Activated naive CD4-positive, alpha-beta T cell treated with anti-CD3 and anti-CD28 coated beads for 36 hours (primary cell): Measurements from ENCODE around the gene LBR. TPM values are rescaled to one million over a fixed set of nuclear protein-coding genes. Genes with fewer than 3 reads are reported as not detected.
"Not testable (repeated sequence)": the region's sequence is repeated elsewhere in the genome, so short reads cannot be mapped to it uniquely, and the experiment has no call there.

ENCODE experiments used
- CTCF ChIA-PET: fragments of 350-600 bp; sonication (Branson Sonifier 250); formaldehyde crosslinking; loops from one replicate; lab custom pipeline; 2021; ENCODE audit warnings: antibody characterized with exemption; lab: Charles Lee
- DNase-seq: peaks from one replicate; pipeline ENCODE4 v3.0.0-alpha.2; 2020
- H3K27ac Mint-ChIP-seq: one replicate; pipeline ENCODE4 v1.8.0; 2021; ENCODE audit warnings: mild to moderate bottlenecking, mixed read lengths
- H3K27me3 Mint-ChIP-seq: one replicate; pipeline ENCODE4 v1.8.0; 2021; ENCODE audit warnings: low read depth, mixed read lengths
- H3K36me3 Mint-ChIP-seq: one replicate; pipeline ENCODE4 v1.8.0; 2021; ENCODE audit warnings: low read depth, mixed read lengths
- H3K4me1 Mint-ChIP-seq: one replicate; pipeline ENCODE4 v1.8.0; 2021; ENCODE audit warnings: low read depth, mixed read lengths
- H3K4me3 Mint-ChIP-seq: one replicate; pipeline ENCODE4 v1.8.0; 2021; ENCODE audit warnings: mild to moderate bottlenecking, moderate library complexity, mixed read lengths
- H3K9me3 Mint-ChIP-seq: one replicate; pipeline ENCODE4 v1.8.0; 2021; ENCODE audit warnings: mixed read lengths
- intact Hi-C: fragments of 100-400 bp; cut with micrococcal nuclease; formaldehyde crosslinking; loops from one replicate; pipeline ENCODE4 v1.15.1; 2023
- total RNA-seq, 2 experiments: library from RNA; stranded (reverse); gene quantifications; one replicate each; pipeline ENCODE4 v1.2.3, GENCODE V29; 2021

The LBR gene
- total RNA-seq, 2 experiments from 2014 or later: 132 to 138 TPM

DNA sequence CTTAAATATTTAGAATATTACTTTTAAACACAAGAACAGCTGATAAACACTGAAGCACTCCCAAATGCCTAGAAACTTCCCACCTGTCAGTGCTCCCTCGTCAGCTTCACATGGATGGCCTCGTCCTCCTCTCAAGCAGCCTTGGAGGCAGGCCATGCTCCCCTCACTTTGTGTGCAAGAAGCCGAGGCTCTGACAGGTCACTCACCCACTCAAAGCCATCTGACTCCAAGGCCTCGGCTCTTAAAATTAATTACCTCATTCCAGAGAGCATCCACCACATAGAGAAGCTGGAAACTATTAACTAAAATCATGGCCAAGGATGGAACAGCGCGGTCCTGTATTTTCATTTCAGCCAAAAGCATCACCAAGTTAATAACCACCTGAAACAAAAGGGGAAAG is 17.8 kb downstream of the LBR start:
- no peak for DNase-seq
- CTCF ChIA-PET: interaction anchor here (1.9 kb wide), 1 partner anchor 14 kb away, joined by 4 read pairs; no protein-coding TSS in a partner anchor
- H3K27me3 Mint-ChIP-seq: no peaks in the 10 kb centered on the region
- peaks cover 49% of the 10 kb centered on the region for H3K36me3 Mint-ChIP-seq
- no peak overlapping the region for H3K27ac Mint-ChIP-seq
- H3K4me3 Mint-ChIP-seq: no peak overlapping the region
- H3K4me1 Mint-ChIP-seq: no peaks in the 10 kb centered on the region
- no peaks in the 10 kb centered on the region for H3K9me3 Mint-ChIP-seq
- intact Hi-C loops: no loop called here

DNA sequence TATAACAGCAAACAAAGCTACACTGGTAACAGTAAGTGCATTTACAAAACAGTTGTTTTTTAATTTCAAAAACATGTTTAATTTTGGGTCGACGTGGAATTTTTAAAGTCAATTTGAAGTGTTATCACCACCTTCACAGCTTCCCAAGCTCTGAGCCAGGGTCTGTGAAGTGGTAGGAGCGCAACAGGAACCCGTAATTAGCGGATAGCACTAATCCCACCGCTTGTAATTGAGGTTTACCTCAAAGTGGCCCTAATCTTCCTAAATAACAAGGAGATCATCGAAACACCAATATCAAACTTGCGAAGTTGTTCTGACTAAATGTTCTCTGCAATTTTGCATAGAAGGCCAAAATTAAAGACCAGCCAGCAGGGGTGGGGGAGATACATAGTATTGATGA is 18.8 kb downstream of the LBR start:
- H3K27me3 Mint-ChIP-seq: no peaks in the 10 kb centered on the region
- no peaks in the 10 kb centered on the region for H3K4me1 Mint-ChIP-seq
- intact Hi-C loops: no loop called here
- DNase-seq: no peak
- no peaks in the 10 kb centered on the region for H3K9me3 Mint-ChIP-seq
- peaks cover 47% of the 10 kb centered on the region for H3K36me3 Mint-ChIP-seq
- H3K27ac Mint-ChIP-seq: no peak overlapping the region
- CTCF ChIA-PET: interaction anchor here (0.6 to 1.9 kb wide), 2 partner anchors 13 to 36 kb away, joined by 4 read pairs; no protein-coding TSS in a partner anchor
- no peak overlapping the region for H3K4me3 Mint-ChIP-seq

DNA sequence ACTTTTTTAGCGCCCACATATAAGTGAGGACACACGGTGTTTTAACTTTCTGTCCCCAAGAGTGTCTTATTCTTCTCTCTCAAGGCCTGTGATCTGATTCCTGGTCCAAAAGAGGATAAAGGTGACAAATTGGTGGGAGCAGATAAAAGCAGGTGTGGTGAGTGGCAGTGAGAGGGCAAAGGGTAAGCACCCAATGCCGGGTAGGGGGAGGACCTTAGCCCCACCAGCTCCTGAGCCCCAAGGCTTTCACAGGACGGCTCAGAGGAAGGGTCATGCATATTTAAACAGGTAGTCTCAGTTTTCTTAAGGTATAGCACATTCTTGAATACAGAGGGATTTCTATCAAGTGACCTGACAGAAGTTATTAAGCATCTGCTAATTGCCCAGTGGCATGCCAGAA is 19.6 kb downstream of the LBR start:
- H3K36me3 Mint-ChIP-seq: peaks cover 44% of the 10 kb centered on the region
- no peak for DNase-seq
- CTCF ChIA-PET: interaction anchor here (1.4 to 1.9 kb wide), 2 partner anchors 10 to 12 kb away, joined by 3 to 4 read pairs; no protein-coding TSS in a partner anchor
- H3K27me3 Mint-ChIP-seq: no peaks in the 10 kb centered on the region
- H3K9me3 Mint-ChIP-seq: no peaks in the 10 kb centered on the region
- no peaks in the 10 kb centered on the region for H3K4me1 Mint-ChIP-seq
- intact Hi-C loops: no loop called here
- no peak overlapping the region for H3K27ac Mint-ChIP-seq
- H3K4me3 Mint-ChIP-seq: no peak overlapping the region

DNA sequence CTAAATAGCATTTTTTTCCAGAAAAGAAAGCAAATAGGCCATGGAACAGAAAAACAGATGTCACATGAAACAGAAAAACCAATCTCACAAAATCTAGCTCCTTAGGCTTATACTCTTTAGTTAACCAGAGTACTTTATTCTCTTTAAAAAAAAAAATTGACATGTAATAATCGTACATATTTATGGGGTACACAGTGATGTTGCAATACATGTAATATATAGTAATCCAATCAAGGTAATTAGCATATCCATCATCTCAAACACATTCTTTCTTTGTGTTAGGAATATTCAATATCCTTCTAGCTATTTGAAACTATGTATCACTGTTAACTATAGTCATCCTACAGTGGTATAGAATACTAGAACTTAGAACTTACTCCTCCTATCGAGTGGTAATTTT is 20.1 kb downstream of the LBR start:
- intact Hi-C loops: no loop called here
- CTCF ChIA-PET: interaction anchor here (0.9 to 1.4 kb wide), 2 partner anchors 11 to 34 kb away, joined by 3 read pairs; no protein-coding TSS in a partner anchor
- H3K27ac Mint-ChIP-seq: no peak overlapping the region

DNA sequence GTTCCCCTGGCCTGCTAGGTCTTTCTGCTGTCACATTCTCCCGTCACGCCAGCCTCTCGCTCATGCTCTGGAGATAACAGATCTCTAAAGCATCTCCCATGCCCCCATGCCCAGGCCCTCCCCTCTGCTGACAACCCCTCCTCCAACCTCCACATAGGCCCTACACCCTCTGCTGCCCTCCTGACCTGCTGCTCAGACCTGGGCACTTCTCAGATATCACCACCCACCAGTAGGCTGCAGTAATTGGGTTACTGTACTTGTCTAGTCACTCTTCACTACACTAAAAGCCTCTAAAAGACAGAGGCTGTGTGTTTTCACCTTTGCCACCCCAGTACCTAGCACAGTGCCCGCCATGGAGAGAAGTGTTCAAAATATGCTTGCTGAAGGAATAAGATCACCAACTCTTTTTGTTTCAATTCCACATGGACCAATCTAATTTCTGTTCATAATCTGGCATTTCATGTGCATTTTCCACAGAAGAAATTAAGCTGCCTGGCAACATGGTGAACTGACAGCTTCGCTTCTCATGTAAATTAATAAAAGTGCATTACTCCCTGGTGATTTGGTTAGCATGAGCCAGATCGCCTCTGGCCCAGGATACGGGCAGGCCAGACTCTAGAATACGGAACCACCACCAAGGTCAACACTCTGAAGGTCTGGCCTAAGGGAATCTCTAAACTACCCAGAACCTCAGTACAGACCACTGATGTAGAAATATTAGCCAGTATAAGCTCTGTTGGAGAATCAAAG is 20.7 kb downstream of the LBR start:
- Mint-ChIP-seq H3K27me3 (no peaks in the 10 kb centered on the region), H3K27ac (no peak overlapping the region), H3K36me3 (peaks cover 39% of the 10 kb centered on the region), H3K4me1 (no peaks in the 10 kb centered on the region), H3K9me3 (no peaks in the 10 kb centered on the region), H3K4me3 (no peak overlapping the region)
- CTCF ChIA-PET: interaction anchor here (0.9 to 1.4 kb wide), 3 partner anchors 11 to 74 kb away, joined by 3 read pairs; no protein-coding TSS in a partner anchor
- intact Hi-C loops: no loop called here
- DNase-seq: no peak

More for the DNA sequence above, 20.1 kb downstream of the LBR start:
- no peaks in the 10 kb centered on the region for H3K9me3 Mint-ChIP-seq
- no peaks in the 10 kb centered on the region for H3K27me3 Mint-ChIP-seq
- no peak overlapping the region for H3K4me3 Mint-ChIP-seq
- peaks cover 45% of the 10 kb centered on the region for H3K36me3 Mint-ChIP-seq
- DNase-seq: no peak
- H3K4me1 Mint-ChIP-seq: no peaks in the 10 kb centered on the region

DNA sequence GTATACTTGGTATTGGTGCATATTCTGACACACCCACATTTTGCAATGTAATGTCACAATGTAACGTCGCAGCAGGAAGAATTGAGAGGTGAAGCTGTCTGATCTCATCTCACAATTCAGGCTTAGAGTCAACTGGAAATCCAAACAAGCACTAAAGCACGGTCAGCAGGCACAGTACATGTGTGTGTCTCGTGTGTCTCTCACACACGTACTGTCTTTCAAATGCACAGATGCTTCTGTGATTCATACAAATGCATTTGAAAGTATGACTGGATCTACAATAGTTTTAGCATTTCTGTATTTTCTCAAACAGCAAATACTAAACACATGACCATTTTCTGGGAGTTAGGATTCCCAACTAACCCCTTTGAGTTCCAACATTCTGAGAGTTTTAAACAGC is 26.9 kb downstream of the LBR start:
- no peak overlapping the region for H3K27ac Mint-ChIP-seq
- intact Hi-C loops: no loop called here
- peaks cover 33% of the 10 kb centered on the region for H3K36me3 Mint-ChIP-seq
- H3K4me3 Mint-ChIP-seq: no peak overlapping the region
- H3K4me1 Mint-ChIP-seq: peaks cover 7% of the 10 kb centered on the region
- DNase-seq: no peak
- H3K9me3 Mint-ChIP-seq: no peaks in the 10 kb centered on the region
- CTCF ChIA-PET: no interaction called here
- H3K27me3 Mint-ChIP-seq: no peaks in the 10 kb centered on the region

DNA sequence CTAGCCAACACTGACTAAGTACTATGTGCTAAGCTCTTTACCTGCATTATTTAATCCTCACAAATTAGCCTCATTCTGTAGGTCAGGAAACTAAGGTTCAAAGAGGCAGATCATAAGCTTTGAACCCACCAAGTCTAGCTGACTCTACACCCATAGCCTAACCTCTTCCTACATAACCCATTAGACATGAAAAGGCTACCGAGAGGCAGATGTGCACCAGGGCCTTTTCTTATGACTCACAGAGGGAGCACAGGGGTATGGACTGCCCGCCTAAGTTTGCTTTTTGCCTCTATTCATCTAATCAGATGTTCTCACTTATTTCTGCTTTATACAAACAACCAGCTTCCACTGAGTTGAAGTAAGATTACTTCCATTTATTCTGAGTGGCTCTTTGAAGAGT is 31.5 kb downstream of the LBR start:
- H3K27me3 Mint-ChIP-seq: no peaks in the 10 kb centered on the region
- no peak for DNase-seq
- H3K4me3 Mint-ChIP-seq: no peak overlapping the region
- intact Hi-C loops: no loop called here
- CTCF ChIA-PET: interaction anchor here (0.9 kb wide), 1 partner anchor 13 kb away, joined by 4 read pairs; no protein-coding TSS in a partner anchor
- no peaks in the 10 kb centered on the region for H3K9me3 Mint-ChIP-seq
- H3K4me1 Mint-ChIP-seq: peaks cover 7% of the 10 kb centered on the region
- H3K36me3 Mint-ChIP-seq: peaks cover 23% of the 10 kb centered on the region
- H3K27ac Mint-ChIP-seq: no peak overlapping the region

DNA sequence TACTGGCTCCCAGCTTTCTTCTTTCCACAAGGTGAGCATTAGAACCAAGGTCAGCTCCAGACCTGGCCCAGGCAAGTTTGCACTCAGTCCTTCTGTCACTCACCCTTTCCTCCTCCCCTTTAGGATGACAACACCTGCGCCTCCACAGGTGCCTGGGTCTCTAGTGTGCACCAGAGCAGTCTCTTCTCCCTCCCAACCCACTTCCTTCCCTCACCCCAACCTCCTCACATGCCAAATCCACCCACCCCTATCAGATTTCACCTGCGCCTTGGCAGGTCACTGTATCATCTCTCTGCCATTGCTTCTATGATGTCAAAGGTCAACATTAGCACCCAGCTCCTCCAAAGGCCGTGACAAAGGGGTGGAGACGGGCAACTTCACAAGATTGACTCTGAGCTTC is 38.0 kb downstream of the LBR start:
- no peak for DNase-seq
- Mint-ChIP-seq H3K9me3 (no peaks in the 10 kb centered on the region), H3K36me3 (no peaks in the 10 kb centered on the region), H3K27ac (no peak overlapping the region), H3K4me1 (no peaks in the 10 kb centered on the region), H3K27me3 (no peaks in the 10 kb centered on the region), H3K4me3 (no peak overlapping the region)
- CTCF ChIA-PET: interaction anchor here (0.6 kb wide), 1 partner anchor 21 kb away, joined by 6 read pairs; no protein-coding TSS in a partner anchor
- intact Hi-C loops: no loop called here

DNA sequence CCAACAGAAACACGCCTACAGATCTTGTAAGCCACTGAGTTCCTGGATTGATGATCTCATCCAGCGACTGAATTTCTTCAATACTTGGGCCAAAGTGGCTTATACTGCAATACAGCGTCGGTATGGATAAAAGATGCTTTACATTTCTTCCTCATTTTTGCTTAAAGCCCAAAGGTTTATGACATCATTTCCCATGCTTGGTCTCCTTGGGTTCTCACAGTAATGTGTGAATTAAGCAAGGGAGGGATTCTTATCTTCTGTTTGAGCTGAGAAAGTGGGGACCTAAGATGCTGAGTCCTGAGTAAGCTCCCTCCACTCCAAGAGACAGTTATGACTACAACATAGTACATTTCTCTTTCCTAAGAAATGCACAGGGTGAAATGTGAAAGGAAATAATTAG is 39.5 kb downstream of the LBR start:
- CTCF ChIA-PET: no interaction called here
- intact Hi-C loops: no loop called here
- H3K36me3 Mint-ChIP-seq: no peaks in the 10 kb centered on the region
- no peak for DNase-seq
- H3K27ac Mint-ChIP-seq: no peak overlapping the region
- H3K27me3 Mint-ChIP-seq: no peaks in the 10 kb centered on the region
- no peaks in the 10 kb centered on the region for H3K9me3 Mint-ChIP-seq
- no peaks in the 10 kb centered on the region for H3K4me1 Mint-ChIP-seq
- H3K4me3 Mint-ChIP-seq: no peak overlapping the region

DNA sequence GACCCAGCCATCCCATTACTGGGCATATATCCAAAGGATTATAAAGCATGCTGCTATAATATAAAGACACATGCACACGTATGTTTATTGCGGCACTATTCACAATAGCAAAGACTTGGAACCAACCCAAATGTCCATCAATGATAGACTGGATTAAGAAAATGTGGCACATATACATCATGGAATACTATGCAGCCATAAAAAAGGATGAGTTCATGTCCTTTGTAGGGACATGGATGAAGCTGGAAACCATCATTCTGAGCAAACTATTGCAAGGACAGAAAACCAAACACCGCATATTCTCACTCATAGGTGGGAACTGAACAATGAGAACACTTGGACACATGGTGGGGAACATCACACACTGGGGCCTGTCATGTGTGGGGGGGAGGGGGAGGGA is 41.0 kb downstream of the LBR start:
- H3K4me1 Mint-ChIP-seq, H3K9me3 Mint-ChIP-seq, intact Hi-C loops, H3K27me3 Mint-ChIP-seq, DNase-seq, H3K36me3 Mint-ChIP-seq, H3K4me3 Mint-ChIP-seq, H3K27ac Mint-ChIP-seq, CTCF ChIA-PET: not testable (repeated sequence)

DNA sequence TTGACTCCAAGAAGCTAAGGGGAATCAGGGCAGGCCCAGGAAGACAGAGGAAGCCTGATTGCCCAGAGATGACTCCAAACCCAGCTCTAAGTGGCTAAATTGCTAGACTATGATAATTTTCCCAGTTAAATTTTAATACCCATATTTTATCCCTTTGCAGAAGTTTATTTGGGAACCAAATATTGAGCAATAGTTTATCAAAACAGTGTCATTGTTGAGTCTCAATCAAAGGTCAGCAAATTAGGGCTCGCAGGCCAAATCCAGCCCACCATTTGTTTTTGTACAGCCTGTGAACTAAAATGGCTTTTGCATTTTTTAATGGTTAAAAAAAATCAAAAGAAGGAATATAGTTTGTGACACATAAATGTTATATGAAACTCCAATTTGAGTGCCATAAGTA is 47.1 kb downstream of the LBR start:
- CTCF ChIA-PET: no interaction called here
- H3K9me3 Mint-ChIP-seq: no peaks in the 10 kb centered on the region
- DNase-seq: no peak
- intact Hi-C loops: no loop called here
- no peak overlapping the region for H3K4me3 Mint-ChIP-seq
- H3K4me1 Mint-ChIP-seq: no peaks in the 10 kb centered on the region
- no peaks in the 10 kb centered on the region for H3K36me3 Mint-ChIP-seq
- no peaks in the 10 kb centered on the region for H3K27me3 Mint-ChIP-seq
- H3K27ac Mint-ChIP-seq: no peak overlapping the region

DNA sequence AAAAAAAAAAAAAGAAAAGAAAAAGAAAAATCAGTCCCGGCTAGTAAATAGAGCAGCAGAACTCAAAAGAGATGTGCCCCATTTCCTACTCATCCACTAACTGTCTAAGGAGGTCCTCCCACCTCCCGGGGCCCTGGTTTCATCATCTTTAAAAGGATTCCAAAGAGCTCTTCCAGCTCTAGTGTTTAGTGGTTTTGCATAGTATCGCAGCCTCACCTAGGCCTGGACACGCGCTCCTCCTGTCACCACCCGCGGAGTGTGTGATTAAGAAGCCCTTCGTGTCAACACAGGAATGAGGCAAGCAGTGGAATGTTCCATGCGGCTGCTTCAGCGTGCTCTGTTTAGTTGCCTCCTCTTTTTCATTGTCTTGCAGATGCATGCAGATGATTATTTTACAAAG is 49.0 kb downstream of the LBR start:
- Mint-ChIP-seq H3K4me1 (no peaks in the 10 kb centered on the region), H3K27me3 (no peaks in the 10 kb centered on the region), H3K9me3 (no peaks in the 10 kb centered on the region), H3K4me3 (no peak overlapping the region), H3K36me3 (no peaks in the 10 kb centered on the region), H3K27ac (no peak overlapping the region)
- CTCF ChIA-PET: no interaction called here
- intact Hi-C loops: no loop called here
- DNase-seq: no peak

DNA sequence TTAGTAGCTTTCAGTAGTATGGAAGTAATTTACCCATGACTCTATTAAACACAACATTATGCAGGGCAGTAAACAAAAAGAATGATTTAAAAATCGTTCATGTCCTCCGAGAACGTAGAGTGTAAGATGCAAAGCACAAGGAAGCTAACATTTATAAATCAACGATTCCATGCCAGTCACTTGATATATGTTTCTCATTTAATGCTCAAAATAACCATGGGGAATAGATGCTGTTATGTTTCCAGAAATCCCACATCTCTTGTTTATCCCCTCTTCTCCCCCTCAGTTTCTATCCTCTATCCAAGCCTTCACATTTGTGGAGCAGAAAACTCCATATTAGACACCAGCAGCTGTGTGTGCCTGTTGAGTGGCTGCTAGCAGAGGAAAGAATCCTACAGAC is 52.8 kb downstream of the LBR start:
- CTCF ChIA-PET: no interaction called here
- no peak overlapping the region for H3K4me3 Mint-ChIP-seq
- H3K4me1 Mint-ChIP-seq: no peaks in the 10 kb centered on the region
- no peaks in the 10 kb centered on the region for H3K27me3 Mint-ChIP-seq
- H3K36me3 Mint-ChIP-seq: no peaks in the 10 kb centered on the region
- no peak overlapping the region for H3K27ac Mint-ChIP-seq
- DNase-seq: no peak
- H3K9me3 Mint-ChIP-seq: no peaks in the 10 kb centered on the region
- intact Hi-C loops: no loop called here
